ENCODE measurements around the gene MUSTN1.
A peak's percentile ranks its signal among the peaks of the same experiment; 100 is the strongest.

The MUSTN1 gene

DNA sequence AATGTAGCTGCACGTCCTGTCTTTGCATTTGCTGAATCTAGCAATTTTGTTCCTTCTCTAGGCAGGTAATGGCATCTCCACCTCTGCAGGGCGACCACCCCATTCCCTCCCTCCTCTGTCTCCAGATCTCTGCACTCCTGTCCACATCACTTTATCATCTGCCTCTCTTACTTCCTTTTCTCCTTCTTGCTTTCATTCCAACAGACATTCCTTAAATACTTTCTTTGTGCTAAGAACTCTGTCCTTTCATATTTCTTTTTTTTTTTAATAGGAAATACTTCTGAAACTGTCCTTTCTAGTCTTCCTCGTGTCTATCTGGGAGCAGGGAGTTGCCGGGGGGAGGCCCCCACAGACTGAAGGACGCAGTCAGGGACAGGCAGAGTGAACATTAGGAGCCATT is 33.0 kb downstream of the MUSTN1 start:
- peak; percentile 15 for DNase-seq (ENCODE audit: low read depth)

DNA sequence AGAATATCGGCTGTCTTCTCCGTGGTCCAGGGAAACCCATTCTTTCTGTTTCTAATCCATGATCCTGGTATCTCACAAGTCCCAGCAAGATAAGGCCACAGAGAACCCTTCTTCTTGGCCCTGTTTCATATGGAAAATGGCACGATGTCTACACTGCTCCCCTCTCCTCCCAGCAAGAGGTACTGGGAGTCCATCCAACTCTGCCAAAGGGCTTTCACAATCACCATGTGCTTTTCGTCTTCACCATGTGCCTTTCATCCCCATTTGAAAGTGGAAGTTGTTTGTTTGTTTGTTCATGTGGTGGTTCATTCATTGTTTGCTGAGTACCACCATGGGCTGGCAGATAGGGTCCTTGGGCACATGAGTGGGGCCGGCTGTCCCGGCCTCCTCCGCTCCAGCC is 34.7 kb downstream of the MUSTN1 start:
- peak; percentile 23 for DNase-seq (ENCODE audit: low read depth)

GRCh38 chr3:52798978-52799476 is 35.8 kb downstream of the MUSTN1 start:
- peak; percentile 11 for DNase-seq (ENCODE audit: low read depth)

GRCh38 chr3:52798376-52798977 is 36.3 kb downstream of the MUSTN1 start:
- no peak for DNase-seq (ENCODE audit: low read depth)

DNA sequence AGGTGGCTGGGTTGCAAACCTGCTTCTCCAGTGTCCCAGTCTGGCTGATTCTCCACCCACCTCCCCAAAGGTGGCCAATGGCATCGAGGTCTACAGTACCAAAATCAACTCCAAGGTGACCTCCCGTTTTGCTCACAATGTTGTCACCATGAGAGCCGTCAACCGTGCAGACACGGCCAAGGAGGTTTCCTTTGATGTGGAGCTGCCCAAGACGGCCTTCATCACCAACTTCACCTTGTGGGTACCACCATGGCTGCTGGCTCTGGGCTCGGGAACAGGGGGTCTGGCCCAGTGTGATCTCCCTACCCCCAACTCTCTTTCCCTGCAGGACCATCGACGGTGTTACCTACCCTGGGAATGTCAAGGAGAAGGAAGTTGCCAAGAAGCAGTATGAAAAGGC is 38.4 kb downstream of the MUSTN1 start:
- DNase-seq (ENCODE audit: low read depth), result no peak

- no peak for DNase-seq (ENCODE audit: low read depth)
Observed at GRCh38 chr3:52795298-52795900, 39.4 kb downstream of the MUSTN1 start.

DNA sequence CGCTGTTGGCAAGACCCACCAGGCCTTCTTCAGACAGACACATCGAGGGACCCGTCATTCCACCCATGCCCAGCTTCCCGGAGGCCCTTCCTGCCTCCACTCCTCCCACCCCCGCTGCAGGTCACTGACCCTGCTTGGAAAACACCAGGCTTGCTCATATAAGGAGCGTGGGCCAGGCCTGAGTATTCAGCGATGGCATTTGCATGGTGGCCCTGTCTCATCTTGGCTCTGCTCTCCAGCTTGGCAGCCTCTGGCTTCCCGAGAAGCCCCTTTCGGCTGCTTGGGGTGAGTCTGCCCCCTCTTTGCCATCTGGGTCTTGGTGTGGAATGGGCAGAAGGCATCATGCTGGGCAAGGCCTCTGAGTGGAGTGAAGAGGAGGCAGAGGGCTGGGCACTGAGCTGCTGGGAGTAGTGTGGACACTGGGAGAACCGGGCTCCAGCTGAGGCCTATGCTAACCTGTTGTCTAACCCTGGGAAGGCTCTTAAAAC is 40.2 kb downstream of the MUSTN1 start, which contains the start of gene ITIH3:
ITIH3 (plus strand) TSS at position 185 of the 488 bp plus-strand sequence; CDS start at position 193, 8 bp downstream.
- DNase-seq (ENCODE audit: low read depth), result no peak

GRCh38 chr3:52793702-52794611 is 40.9 kb downstream of the MUSTN1 start:
- no peak for DNase-seq (ENCODE audit: low read depth)

GRCh38 chr3:52792961-52793695 is 41.7 kb downstream of the MUSTN1 start:
- DNase-seq (ENCODE audit: low read depth), result peak; percentile 8

DNA sequence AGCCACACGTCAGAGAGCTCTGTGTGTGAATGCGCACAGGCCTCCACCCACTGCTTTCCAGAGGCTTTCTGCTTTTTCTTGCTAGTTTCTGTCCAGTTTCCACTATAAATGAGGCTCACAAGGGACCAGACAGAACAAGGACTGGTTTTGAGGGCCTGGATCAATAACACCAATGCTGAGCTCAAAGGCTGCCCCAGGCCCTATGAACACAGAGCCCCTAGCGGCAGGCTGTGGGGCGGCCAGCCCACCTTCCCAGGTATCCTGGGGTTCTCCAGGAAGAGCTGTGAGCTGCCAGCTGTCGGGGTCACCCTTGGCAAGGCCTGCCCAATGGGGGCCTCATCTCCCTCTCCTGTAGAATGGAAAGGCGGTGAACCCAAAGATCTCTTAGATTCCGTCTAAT is 42.4 kb downstream of the MUSTN1 start:
- no peak for DNase-seq (ENCODE audit: low read depth)

DNA sequence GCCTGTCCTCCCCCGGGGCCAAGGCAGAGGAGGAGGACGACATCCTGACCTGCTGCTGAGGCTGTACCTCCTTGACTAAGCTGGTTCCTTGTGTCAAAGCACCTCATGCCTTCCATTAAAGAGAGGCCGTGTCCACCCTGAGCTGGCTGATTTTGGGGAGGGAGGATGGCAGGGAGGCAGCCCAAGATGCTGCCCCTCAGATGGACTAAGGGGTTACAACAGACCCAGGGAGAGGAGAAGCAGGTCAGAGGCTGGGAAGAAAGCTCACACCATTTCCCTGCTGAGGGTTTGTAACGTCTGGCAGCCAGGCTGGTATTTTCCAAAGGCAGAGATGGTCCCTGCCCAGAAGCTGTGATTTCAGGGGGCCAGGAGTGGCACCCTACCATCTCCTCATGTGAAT is 42.9 kb downstream of the MUSTN1 start:
- no peak for DNase-seq (ENCODE audit: low read depth)

- no peak for DNase-seq (ENCODE audit: low read depth)
Observed at GRCh38 chr3:52791366-52791765, 43.5 kb downstream of the MUSTN1 start.

DNA sequence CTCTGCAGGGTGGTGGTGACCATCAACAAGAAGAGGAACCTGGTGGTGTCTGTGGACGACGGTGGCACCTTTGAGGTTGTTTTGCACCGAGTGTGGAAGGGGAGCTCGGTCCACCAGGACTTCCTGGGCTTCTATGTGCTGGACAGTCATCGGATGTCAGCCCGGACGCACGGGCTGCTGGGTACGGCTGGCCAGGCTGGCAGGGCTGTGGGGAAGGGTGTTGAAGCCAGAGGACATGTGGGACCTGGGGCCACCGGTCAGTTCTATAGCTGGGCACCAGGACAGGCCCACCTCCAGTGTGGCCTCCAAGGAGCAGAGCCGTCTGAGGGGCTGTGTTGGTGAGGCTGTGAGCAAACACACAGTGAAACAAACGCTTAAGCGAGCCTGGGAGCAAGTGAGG is 44.1 kb downstream of the MUSTN1 start:
- no peak for DNase-seq (ENCODE audit: low read depth)

- DNase-seq (ENCODE audit: low read depth), result no peak
Observed at GRCh38 chr3:52790337-52790736, 44.5 kb downstream of the MUSTN1 start.

DNA sequence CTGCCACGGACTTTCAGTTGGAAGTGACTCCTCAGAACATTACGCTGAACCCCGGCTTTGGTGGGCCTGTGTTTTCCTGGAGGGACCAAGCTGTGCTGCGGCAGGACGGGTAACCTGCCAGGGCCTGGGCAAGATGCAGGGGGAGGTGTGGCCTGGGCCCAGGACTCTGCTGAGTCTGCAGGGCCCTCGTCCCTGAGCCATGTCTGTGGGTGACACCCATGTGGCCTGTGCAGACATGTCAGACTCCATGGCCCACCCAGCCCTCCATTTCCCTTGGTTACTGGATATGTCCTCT is 45.1 kb downstream of the MUSTN1 start:
- DNase-seq (ENCODE audit: low read depth), result no peak

GRCh38 chr3:52788890-52789745 is 45.7 kb downstream of the MUSTN1 start:
- no peak for DNase-seq (ENCODE audit: low read depth)

- no peak for DNase-seq (ENCODE audit: low read depth)
Observed at GRCh38 chr3:52787672-52788625, 46.9 kb downstream of the MUSTN1 start.

DNA sequence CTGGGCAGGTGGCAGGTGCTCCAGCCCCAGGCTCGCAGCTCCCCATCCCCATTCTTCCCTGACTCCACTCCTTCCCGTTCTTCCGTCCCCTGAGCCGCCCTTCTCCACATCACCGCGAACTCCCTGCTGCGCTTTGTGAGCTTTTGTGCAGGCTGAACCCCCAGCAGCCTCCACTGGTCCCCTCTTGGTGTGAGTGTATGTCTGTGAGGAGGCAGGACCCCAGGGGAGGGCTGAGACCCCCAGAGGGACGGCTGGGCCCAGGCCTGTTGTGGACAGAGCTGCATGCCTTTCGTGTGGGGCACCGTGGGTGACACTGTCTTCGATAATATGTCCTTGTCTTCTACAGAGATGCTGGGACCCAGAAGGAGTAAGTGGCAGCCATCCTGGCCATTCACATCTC is 47.6 kb downstream of the MUSTN1 start:
- DNase-seq (ENCODE audit: low read depth), result no peak

GRCh38 chr3:52786330-52787215 is 48.2 kb downstream of the MUSTN1 start:
- DNase-seq (ENCODE audit: low read depth), result no peak
